Fibroblast of mammary gland (primary cell): ENCODE measurements around the gene CEACAM6.
A peak's percentile ranks its signal among the peaks of the same experiment; 100 is the strongest.
"Not testable (repeated sequence)": the region's sequence is repeated elsewhere in the genome, so short reads cannot be mapped to it uniquely, and the experiment has no call there.

Experiments used
- DNase-seq: peaks from one replicate; pipeline ENCODE4 v3.0.0-alpha.2; 2010; ENCODE audit warnings: low read depth
- H3K4me3 ChIP-seq: 2 replicates; pipeline ENCODE4 v1.5.1; 2011; ENCODE audit warnings: low read depth, mild to moderate bottlenecking, low read length, moderate library complexity; ENCODE audit not compliant: control insufficient read depth
- TF ChIP-seq, protein P1 (sequence below): conservative IDR thresholded peaks from 2 replicates; pipeline ENCODE4 v1.5.1; 2011; ENCODE audit warnings: low read depth, low read length, inconsistent platforms; ENCODE audit not compliant: control insufficient read depth, insufficient read depth

CEACAM6 gene

DNA sequence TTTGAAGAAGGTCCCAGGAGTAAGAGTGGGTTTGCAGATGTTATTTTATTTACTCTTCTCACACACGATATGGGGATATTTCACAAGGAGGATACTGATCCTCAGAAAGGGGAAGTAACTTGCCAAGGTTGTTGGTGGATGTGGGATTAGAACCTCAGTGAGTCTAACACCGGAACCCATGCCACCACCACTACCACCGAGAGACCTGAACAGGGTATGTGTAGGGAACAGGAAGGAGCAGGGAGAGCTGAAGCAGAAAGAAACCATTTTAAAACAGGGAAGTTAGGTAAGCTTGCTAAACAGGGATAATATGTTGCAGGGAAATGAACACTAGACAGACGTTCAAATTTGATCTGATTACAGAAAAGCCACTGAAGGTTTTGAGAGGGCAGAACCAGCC is 29.4 kb downstream of the CEACAM6 start:
- TF ChIP-seq, protein P1, sequence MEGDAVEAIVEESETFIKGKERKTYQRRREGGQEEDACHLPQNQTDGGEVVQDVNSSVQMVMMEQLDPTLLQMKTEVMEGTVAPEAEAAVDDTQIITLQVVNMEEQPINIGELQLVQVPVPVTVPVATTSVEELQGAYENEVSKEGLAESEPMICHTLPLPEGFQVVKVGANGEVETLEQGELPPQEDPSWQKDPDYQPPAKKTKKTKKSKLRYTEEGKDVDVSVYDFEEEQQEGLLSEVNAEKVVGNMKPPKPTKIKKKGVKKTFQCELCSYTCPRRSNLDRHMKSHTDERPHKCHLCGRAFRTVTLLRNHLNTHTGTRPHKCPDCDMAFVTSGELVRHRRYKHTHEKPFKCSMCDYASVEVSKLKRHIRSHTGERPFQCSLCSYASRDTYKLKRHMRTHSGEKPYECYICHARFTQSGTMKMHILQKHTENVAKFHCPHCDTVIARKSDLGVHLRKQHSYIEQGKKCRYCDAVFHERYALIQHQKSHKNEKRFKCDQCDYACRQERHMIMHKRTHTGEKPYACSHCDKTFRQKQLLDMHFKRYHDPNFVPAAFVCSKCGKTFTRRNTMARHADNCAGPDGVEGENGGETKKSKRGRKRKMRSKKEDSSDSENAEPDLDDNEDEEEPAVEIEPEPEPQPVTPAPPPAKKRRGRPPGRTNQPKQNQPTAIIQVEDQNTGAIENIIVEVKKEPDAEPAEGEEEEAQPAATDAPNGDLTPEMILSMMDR: no peak
- H3K4me3 ChIP-seq: no peak overlapping the region
- no peak for DNase-seq

DNA sequence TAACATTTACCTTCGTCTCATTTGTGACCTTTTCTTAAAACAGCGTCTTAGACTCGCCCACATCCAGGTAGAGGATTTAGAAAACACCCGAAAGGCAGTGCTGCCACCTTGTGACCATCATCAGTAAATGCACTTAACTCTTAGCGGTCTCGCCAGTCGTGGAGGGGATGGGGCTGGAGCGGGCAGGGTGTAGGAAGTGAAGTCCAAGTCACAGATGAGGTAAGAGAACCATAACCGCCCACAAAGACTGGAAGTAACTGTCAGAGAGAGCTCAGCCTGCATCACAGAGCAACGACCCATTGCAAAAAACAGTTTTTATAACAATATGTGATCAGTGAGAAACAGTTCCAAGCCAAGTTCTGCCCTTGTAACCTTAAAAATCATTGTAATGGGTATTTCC is 30.3 kb downstream of the CEACAM6 start:
- peak; percentile 75 for DNase-seq
- TF ChIP-seq, protein P1: peak; percentile 78
- H3K4me3 ChIP-seq: no peak overlapping the region

DNA sequence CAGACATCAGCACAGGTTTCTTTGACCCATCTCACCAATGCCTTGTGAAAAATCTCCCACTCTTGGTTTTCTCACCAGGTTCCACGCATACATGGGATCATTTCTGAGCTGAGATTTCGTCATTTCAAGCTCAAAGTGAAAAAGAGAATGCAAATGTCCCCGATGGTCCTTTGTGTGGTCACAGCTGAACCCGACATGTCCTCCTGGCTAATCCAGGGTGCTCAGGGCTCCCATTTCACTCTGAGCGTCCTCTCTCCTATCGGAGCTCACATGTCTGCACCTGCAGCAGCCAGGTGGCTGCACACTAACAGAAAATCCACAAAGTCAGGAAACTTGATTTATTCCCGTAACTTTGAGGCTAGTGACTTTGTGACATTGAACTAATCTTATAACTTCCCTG is 31.7 kb downstream of the CEACAM6 start:
- no peak overlapping the region for H3K4me3 ChIP-seq
- DNase-seq: no peak
- TF ChIP-seq, protein P1: no peak

DNA sequence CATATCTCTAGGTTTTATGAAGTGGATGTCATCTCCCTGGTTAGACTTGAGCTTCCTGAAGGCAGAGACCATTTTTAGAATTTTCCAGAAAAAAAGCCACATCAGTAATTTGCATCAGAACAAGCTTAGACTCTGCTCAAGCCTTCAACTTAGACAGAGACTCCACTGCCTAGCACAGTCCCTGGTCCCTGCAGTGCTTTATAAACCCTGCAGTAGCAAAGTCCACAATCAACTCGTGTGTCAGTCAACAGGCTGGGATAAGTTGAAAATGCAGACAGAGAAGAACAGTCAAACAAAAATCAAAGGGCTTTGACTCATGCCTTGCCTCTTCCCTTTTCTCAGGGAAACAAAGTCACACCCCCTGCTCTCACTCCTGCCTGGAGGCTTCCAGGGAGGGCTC is 33.2 kb downstream of the CEACAM6 start:
- DNase-seq, H3K4me3 ChIP-seq: not testable (repeated sequence)

DNA sequence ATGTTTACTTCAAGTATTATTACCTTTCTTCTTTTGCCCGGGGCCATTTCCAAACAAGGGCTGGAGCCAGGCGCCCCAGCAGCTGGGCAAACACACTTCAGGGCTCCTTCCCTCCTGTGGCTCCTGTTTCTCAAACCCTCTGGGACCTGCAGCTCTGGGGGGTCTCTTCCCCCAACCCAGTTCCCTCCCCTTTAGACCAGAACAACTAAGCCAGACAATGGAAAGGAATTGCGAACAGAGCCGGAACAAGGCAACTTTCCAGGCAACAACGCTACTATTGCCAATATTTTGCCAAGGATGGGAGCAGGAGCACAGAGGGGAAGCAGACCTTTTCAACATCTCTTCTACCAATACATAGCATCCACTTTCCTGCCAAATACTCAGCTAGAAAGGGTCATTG is 33.7 kb downstream of the CEACAM6 start:
- not testable (repeated sequence) for DNase-seq, H3K4me3 ChIP-seq

DNA sequence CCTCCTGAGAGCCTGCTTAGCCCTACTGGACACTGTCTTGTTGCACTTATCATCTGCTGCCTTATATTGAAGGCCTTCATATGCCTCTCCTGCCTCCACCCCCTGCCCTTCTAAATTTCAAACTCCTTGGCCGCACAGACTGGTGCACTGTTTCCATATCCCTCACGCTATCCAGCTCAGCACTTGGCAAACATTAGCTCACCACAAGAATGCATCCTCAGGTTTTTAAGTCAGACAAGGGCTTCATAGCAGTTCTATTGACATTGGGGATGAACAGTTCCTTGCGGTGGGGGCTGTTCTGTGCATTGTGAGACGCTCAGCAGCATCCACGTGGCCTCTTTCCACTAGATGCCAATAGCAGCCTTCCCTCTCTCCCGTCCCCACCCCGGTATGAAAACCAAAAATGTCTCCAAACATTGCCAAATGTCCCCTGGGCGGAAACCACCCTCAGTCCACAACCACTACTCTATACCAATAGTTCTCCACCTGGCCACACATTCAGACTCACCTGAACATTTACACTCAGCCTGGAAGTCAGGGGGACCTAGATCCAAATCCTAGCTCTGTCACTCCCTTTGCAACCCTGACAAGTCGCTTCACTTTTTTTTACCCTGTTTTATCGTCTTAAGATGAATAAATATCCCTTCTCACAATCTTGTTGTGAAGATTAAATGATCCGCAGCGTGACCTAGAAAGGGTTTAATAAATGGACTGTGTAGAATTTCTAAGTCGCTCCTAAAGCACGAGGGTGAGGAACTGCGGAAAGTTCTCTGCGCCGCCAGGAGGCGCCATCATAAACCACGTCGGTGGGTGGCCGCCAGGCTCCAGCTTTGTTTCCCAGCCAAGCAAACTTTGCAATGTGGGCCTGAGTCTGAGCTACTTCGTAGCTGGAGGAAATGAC is 37.4 kb downstream of the CEACAM6 start:
- H3K4me3 ChIP-seq: no peak overlapping the region
- peak; percentile 49 for DNase-seq
- TF ChIP-seq, protein P1: peak; percentile 78

DNA sequence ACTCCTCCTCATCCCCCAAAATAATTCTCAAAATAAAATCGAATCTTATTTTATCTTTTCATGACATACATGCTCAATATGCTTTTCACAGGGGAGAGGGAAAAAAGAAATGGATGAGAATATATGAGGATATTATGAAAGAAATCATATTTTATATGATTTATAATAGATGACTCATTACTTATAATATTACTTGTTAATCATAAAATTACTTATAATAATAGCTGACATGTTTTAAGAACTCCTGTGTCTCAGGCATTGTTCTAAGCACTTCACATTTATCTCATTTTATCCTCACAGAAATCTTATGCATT is 38.0 kb downstream of the CEACAM6 start:
- H3K4me3 ChIP-seq: no peak overlapping the region
- TF ChIP-seq, protein P1: no peak
- DNase-seq: no peak

DNA sequence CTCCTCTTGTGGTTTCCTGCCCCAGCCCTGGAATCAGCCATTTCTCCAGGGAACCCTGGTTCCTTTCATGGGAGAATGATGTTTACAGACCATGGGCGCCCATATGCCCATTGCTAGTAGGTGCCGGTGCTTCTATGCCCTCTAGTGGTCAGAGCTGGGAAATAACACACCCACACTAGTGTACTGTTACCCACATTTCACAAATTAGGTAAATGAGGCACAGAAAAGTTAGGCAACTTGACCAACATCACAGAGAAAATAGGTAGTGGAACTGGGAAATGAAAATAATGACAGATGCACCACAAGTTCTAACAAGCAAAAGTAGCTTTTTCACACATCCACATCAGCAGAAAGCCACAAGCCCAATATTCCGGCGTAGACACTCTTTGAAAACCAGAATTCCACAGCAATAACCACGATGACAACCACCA is 39.7 kb downstream of the CEACAM6 start:
- H3K4me3 ChIP-seq: no peak overlapping the region
- DNase-seq: peak; percentile 38
- TF ChIP-seq, protein P1: peak; percentile 63
